CD4-positive, alpha-beta T cell treated with Interferon alpha-2 for 1 hour (primary cell): ENCODE measurements around the gene HDX.
"Not testable (repeated sequence)": the region's sequence is repeated elsewhere in the genome, so short reads cannot be mapped to it uniquely, and the experiment has no call there.

Experiments used
- DNase-seq, 2 donors: peaks; one replicate each; pipeline ENCODE4 v3.0.0-alpha.2; 2020 to 2022

Gene HDX, protein sequence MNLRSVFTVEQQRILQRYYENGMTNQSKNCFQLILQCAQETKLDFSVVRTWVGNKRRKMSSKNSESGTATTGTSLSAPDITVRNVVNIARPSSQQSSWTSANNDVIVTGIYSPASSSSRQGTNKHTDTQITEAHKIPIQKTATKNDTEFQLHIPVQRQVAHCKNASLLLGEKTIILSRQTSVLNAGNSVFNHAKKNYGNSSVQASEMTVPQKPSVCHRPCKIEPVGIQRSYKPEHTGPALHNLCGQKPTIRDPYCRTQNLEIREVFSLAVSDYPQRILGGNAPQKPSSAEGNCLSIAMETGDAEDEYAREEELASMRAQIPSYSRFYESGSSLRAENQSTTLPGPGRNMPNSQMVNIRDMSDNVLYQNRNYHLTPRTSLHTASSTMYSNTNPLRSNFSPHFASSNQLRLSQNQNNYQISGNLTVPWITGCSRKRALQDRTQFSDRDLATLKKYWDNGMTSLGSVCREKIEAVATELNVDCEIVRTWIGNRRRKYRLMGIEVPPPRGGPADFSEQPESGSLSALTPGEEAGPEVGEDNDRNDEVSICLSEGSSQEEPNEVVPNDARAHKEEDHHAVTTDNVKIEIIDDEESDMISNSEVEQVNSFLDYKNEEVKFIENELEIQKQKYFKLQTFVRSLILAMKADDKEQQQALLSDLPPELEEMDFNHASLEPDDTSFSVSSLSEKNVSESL

GRCh38 chrX:84501798-84502628 lies at the start of gene HDX:
Gene HDX (minus strand): TSS chrX:84502453. CDS start chrX:84475397, 27,056 bp downstream.
- peak; percentile 80 to 84 for DNase-seq

GRCh38 chrX:84541315-84541714 lies 39.1 kb upstream of the HDX start:
- not testable (repeated sequence) for DNase-seq

- not testable (repeated sequence) for DNase-seq
Observed at GRCh38 chrX:84537627-84538026, 35.4 kb upstream of the HDX start.

DNA sequence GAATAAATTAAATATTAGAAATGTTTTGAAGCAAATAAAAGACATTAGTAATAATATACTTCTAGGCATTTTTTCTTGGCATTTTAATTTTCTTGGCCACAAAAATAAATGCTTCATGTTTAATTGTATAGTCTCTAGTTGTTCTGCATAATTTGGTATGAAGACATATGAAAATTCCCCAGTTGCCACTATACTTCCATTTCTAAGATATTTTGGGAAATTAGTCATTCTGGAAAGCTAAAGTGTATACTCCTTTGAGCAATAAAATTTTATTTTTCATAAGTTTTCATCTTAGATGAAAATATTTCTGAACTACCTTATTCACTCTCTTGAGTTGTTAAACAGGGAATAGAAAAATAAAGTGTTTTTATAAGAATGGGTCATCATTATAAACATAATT lies 13.8 kb downstream of the HDX start:
- DNase-seq = no peak

- no peak for DNase-seq
Observed at GRCh38 chrX:84487365-84488353, 14.6 kb downstream of the HDX start.

- no peak for DNase-seq
Observed at GRCh38 chrX:84479086-84479485, 23.2 kb downstream of the HDX start.

- DNase-seq = no peak
Observed at GRCh38 chrX:84477114-84477513, 25.1 kb downstream of the HDX start.

DNA sequence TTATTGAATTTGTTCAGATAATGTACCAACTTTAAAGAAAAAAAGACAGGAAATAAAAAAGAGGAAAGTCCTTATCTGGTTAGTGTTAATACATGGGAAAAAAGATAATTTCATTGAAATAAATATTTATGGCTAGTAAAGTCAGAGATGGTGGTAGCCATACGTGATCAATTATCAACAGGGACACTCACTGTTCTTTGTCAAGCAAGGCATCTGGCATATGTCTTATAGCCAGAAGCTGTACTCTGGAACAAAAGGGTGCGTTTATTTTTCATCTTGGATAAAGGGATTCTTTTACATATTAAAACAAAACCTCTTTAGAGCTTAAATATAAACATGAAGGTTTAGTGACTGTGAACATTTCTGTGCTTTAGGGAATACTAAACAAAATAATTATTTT lies 26.7 kb downstream of the HDX start:
- DNase-seq = no peak

DNA sequence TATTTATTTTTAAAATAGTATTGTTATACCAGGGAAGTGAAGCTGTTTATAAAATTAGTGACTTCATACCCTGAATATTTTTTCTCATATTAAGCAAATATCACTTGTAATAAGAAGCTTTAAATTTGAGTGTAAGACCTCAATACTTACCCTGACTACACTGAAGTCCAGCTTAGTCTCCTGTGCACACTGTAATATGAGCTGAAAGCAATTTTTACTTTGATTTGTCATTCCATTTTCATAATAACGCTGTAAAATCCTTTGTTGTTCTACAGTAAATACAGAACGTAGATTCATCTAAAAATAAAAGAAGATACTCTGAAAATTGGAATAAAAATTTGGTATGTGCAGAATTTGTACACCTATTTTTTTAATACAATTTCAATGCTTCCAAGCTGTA lies 27.2 kb downstream of the HDX start:
- no peak for DNase-seq

DNA sequence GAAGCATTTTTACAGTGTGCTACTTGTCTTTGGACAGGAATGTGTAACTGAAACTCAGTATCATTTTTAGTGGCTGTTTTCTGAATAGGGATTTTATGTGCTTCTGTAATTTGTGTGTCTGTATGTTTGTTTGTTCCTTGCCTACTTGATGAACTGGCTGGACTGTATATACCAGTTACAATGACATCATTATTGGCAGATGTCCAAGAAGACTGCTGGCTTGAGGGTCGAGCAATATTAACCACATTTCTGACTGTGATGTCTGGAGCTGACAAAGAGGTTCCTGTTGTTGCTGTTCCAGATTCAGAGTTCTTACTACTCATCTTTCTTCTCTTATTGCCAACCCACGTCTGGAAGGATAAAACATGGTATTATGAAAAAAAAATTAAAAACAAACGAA lies 33.0 kb downstream of the HDX start:
- no peak for DNase-seq

- no peak for DNase-seq
Observed at GRCh38 chrX:84467898-84468297, 34.4 kb downstream of the HDX start.

DNA sequence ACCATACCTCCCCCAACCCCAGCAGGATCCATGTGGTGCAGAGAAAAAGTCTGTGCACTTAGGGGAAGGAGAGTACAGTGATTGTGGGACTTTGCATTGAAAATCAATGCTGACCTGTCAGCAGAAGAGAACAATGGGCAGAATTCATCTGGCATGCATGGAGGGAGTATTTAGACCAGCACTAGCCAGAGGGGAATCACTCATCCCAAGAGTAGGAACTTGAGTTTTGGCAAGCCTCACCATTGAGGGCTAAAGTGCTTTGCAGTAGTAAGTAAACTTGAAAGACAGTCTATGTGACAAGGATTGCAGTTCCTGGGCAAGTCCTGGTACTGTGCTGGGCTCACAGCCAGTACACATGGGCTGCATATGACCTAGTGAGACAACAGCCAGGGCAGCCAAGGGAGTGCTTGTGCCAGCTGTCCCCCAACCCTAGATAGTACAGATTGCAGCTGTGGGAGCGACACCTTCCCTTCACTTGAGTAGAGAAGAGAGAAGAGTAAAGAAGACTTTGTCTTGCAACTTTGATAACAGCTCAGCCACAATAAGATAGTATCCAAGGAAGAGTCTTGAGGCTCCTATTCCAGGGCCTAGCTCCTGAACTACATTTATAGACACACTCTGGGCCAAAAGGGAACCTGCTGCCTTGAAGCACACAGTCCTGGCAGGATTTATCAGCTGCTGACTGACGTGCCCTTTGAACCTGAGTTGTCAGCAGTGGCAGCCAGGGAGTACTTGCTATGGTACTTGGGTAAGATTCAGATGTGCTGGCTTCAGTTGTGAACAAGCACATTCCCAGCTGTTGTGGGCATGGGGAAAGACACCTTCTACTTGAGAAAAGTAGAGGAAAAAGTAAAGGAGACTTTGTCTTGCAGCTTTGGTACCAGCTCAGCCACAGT lies 48.7 kb downstream of the HDX start:
- DNase-seq = no peak

DNA sequence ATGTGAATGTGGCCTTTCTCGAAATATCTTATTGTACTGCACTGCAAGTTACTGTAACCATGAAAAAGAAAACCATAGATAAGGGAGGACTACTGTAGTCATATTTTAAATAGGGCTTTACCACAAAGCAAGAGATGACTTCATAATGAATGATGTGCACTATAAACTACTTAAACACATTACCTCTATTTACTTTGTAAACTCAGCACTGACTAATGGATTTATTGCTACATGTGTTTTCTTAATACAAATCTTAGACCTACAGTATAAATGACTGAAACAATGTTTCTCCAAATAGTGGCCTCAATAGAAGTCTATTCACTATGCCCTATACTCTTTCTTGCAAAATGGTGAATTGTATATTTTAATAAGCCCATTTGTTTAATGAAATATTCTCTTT lies 61.1 kb downstream of the HDX start:
- no peak for DNase-seq

GRCh38 chrX:84415140-84415539 lies 87.1 kb downstream of the HDX start:
- no peak for DNase-seq

GRCh38 chrX:84363663-84364062 lies 138.6 kb downstream of the HDX start:
- DNase-seq = no peak

DNA sequence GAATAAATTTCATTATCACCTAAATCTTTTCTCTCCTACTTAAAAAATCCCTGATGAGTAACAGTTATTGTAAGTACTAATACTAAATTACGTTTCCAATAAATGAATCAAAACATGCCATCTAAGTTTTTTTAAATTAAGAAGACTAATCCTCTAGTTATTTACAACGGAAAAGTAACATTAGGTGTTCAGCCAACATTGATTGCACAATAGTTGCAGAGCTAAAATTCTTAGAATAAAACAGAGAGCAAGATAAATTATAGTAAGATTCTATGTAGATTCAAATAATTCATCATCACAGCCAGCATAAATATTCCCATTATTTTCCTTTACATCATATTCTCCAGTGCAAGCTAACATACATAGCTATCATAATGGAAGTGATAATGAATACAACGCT lies 139.2 kb downstream of the HDX start:
- no peak for DNase-seq

- DNase-seq = no peak
Observed at GRCh38 chrX:84362184-84362838, 139.9 kb downstream of the HDX start.

GRCh38 chrX:84358271-84358670 lies 144.0 kb downstream of the HDX start:
- no peak for DNase-seq

GRCh38 chrX:84357296-84357695 lies 145.0 kb downstream of the HDX start:
- DNase-seq = no peak

DNA sequence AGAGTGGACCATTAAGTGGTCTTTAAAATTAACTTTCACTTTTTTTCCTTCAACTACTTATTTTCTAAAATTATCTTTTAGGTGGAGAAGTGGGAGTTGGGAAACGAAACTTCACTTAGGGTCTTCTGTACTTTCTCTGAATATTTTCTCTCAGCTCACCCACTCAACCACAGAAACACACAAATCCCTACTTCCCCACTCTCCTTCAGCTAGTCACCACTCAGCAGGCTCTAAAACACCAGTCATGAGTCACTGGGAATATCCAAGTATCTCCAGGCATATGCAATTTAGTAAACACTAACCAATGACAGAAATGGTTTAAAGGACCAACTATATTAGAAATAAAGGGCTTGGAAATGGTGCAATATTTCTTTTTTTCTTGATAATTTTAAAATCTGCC lies 161.3 kb downstream of the HDX start:
- DNase-seq = no peak
